GM10248 (cell line): ENCODE results near the gene KISS1R.

Experiments used
- CTCF ChIA-PET: fragments of 300-600 bp; sonication (Branson Sonifier 250); formaldehyde crosslinking; extraction: SDS; loops from one replicate; lab custom pipeline; 2021; ENCODE audit warnings: antibody characterized with exemption; lab: Yijun Ruan, JAX
- POLR2A ChIA-PET: fragments of 350-650 bp; sonication (Branson Sonifier 250); formaldehyde crosslinking; extraction: SDS; loops from one replicate; lab custom pipeline; 2020; ENCODE audit warnings: antibody characterized with exemption; lab: Yijun Ruan, JAX
- DNase-seq: peaks from one replicate; pipeline ENCODE4 v3.0.0; 2012; ENCODE audit errors: extremely low spot score
- CTCF ChIP-seq: IDR thresholded peaks from 2 replicates; pipeline ENCODE4 v1.5.1; 2012; ENCODE audit warnings: mild to moderate bottlenecking, low read depth; ENCODE audit errors: extremely low read depth, missing control alignments, control extremely low read depth

KISS1R gene

GRCh38 chr19:958967-959855 lies 42.1 kb downstream of the KISS1R start:
- no peak for DNase-seq
- ChIA-PET CTCF (interaction anchor here (0.9 to 1.0 kb wide), 2 partner anchors 12 to 36 kb away, joined by 4 to 6 read pairs; no protein-coding TSS in a partner anchor), POLR2A (no interaction called here)

GRCh38 chr19:960020-960419 lies 42.9 kb downstream of the KISS1R start:
- CTCF ChIA-PET = interaction anchor here (0.9 to 1.0 kb wide), 2 partner anchors 11 to 37 kb away, joined by 4 to 6 read pairs; no protein-coding TSS in a partner anchor

More at GRCh38 chr19:958967-959855, 42.1 kb downstream of the KISS1R start:
- no peak for TF ChIP-seq CTCF

GRCh38 chr19:960601-960938 lies 43.4 kb downstream of the KISS1R start:
- POLR2A ChIA-PET = no interaction called here
- no peak for DNase-seq
- CTCF ChIA-PET = interaction anchor here (1.0 kb wide), 1 partner anchor 37 kb away, joined by 6 read pairs; no protein-coding TSS in a partner anchor
- no peak for TF ChIP-seq CTCF

More at GRCh38 chr19:960020-960419, 42.9 kb downstream of the KISS1R start:
- no peak for DNase-seq
- POLR2A ChIA-PET = no interaction called here
- no peak for TF ChIP-seq CTCF

- ChIA-PET POLR2A (interaction anchor here (0.6 kb wide), 1 partner anchor 15 kb away, joined by 3 read pairs; no protein-coding TSS in a partner anchor), CTCF (no interaction called here)
- no peak for TF ChIP-seq CTCF
- no peak for DNase-seq
Observed at GRCh38 chr19:961866-962620, 44.9 kb downstream of the KISS1R start.

- POLR2A ChIA-PET = no interaction called here
- no peak for DNase-seq
- CTCF ChIA-PET = no interaction called here
- TF ChIP-seq CTCF = no peak
Observed at GRCh38 chr19:962683-963400, 45.7 kb downstream of the KISS1R start.

- no peak for TF ChIP-seq CTCF
- DNase-seq = no peak
- ChIA-PET CTCF (no interaction called here), POLR2A (no interaction called here)
Observed at GRCh38 chr19:963486-963951, 46.4 kb downstream of the KISS1R start.
